Stomach (tissue), 4 donors: ENCODE data around the gene KRTAP10-5.

Experiments used
- CTCF ChIP-seq, 7 experiments: fragments of 450-650 bp in 4 of 7; fragments of 200-600 bp in 3 of 7; sonication (generic) in 3 of 7; IDR thresholded peaks; one replicate each; pipeline ENCODE4 v1.5.1; 2016 to 2019; ENCODE audit warnings: antibody characterized with exemption in 7 of 7, control low read depth in 2 of 7, mild to moderate bottlenecking in 1 of 7
- EP300 ChIP-seq: sonication (generic); formaldehyde crosslinking; IDR thresholded peaks from one replicate; pipeline ENCODE4 v1.6.1; 2017; ENCODE audit warnings: antibody characterized with exemption
- POLR2A ChIP-seq, 4 donors: fragments of 450-650 bp; IDR thresholded peaks; one replicate each; pipeline ENCODE4 v1.6.1; 2016; ENCODE audit warnings: antibody characterized with exemption in 4 of 4, control low read depth in 2 of 4, mild to moderate bottlenecking in 1 of 4, moderate library complexity in 1 of 4
- POLR2AphosphoS5 ChIP-seq, 3 donors: sonication (generic); formaldehyde crosslinking; IDR thresholded peaks; one replicate each; pipeline ENCODE4 v1.6.1; 2016; ENCODE audit warnings: antibody characterized with exemption in 3 of 3

GRCh38 chr21:44579833-44580144, 615 bp downstream of the KRTAP10-5 start:
- no peak for TF ChIP-seq CTCF (IDR thresholded peaks at IDR 0.05)
- no peak for TF ChIP-seq EP300
- no peak for TF ChIP-seq POLR2A (IDR thresholded peaks at IDR 0.05)
- no peak for TF ChIP-seq POLR2AphosphoS5 (IDR thresholded peaks at IDR 0.05)
